Gastrocnemius medialis (tissue), 4 donors: ENCODE results near the gene NCF4.

ENCODE experiments used
- CTCF ChIP-seq, 5 experiments: fragments of 450-650 bp in 3 of 5; fragments of 200-600 bp in 2 of 5; sonication (generic) in 2 of 5; IDR thresholded peaks in 4 of 5; conservative IDR thresholded peaks in 1 of 5; 1 replicate in 4 of 5; 2 replicates in 1 of 5; pipeline ENCODE4 v1.5.1; 2016 to 2019; ENCODE audit warnings: antibody characterized with exemption in 5 of 5, mild to moderate bottlenecking in 3 of 5, moderate library complexity in 3 of 5
- POLR2A ChIP-seq, 2 donors: fragments of 450-650 bp; IDR thresholded peaks; one replicate each; pipeline ENCODE4 v1.6.1; 2017; ENCODE audit warnings: antibody characterized with exemption in 2 of 2, mild to moderate bottlenecking in 2 of 2, moderate library complexity in 2 of 2

GRCh38 chr22:36863979-36864378, 3.2 kb downstream of the NCF4 start:
- TF ChIP-seq CTCF (IDR thresholded peaks at IDR 0.05 in 4 of 5, conservative IDR thresholded peaks at IDR 0.05 in 1 of 5) (no peak), POLR2A (IDR thresholded peaks at IDR 0.05) (no peak)
